Motor neuron (in vitro differentiated cells): ENCODE data around the gene IL13RA1. TPM values are rescaled to one million over a fixed set of nuclear protein-coding genes. Genes with fewer than 3 reads are reported as not detected.

Experiments
- ATAC-seq, 8 experiments: fragments of 200-7000 bp; cut with Tn5 transposase; replicated peaks in 6 of 8; 2 replicates each; pipeline ENCODE4 v1.8.0; 2021; ENCODE audit warnings: mild to moderate bottlenecking in 8 of 8, moderate library complexity in 8 of 8
- H3K27ac ChIP-seq, 2 donors: fragments of 250-450 bp; sonication (Bioruptor Pico); 2 replicates each; pipeline ENCODE4 v1.9.0; 2021; ENCODE audit warnings: antibody characterized with exemption in 2 of 2, mild to moderate bottlenecking in 2 of 2, moderate library complexity in 1 of 2
- H3K4me1 ChIP-seq, 2 donors: fragments of 250-450 bp; sonication (Bioruptor Pico); replicated peaks in 1 of 2; 2 replicates each; pipeline ENCODE4 v1.6.1; 2021; ENCODE audit warnings: antibody characterized with exemption in 2 of 2, mild to moderate bottlenecking in 2 of 2, moderate library complexity in 1 of 2
- H3K4me3 ChIP-seq, 5 donors: fragments of 250-450 bp; sonication (Bioruptor Pico); 2 replicates each; pipeline ENCODE4 v1.9.0; 2021; ENCODE audit warnings: antibody characterized with exemption in 5 of 5, mild to moderate bottlenecking in 5 of 5, moderate library complexity in 4 of 5
- WGBS, 10 experiments: fragments of 450-650 bp; shearing (Covaris generic); methylation state at CpG; one replicate each; pipeline ENCODE4 v1.0.0; 2022; 5-methylcytosine and 5-hydroxymethylcytosine counted together
- in situ Hi-C, 9 experiments: fragments of 400-800 bp; cut with MboI; loops; one replicate each; pipeline ENCODE4 v1.15.0; 2021; ENCODE audit warnings: low sequenced_read_pairs in 9 of 9, low pct_unique_long_range_greater_than_20kb in 2 of 9; ENCODE audit not compliant: unreplicated experiment in 9 of 9
- total RNA-seq, 8 experiments: library from RNA; unstranded; fragments of 300-600 nt; gene quantifications; 2 replicates each; pipeline versions ENCODE4 v1.2.3 to v1.2.4, GENCODE V29; 2022

The IL13RA1 gene
- total RNA-seq, 8 experiments from 2014 or later, result 0.92 to 38.6 (median 9.4) TPM

DNA sequence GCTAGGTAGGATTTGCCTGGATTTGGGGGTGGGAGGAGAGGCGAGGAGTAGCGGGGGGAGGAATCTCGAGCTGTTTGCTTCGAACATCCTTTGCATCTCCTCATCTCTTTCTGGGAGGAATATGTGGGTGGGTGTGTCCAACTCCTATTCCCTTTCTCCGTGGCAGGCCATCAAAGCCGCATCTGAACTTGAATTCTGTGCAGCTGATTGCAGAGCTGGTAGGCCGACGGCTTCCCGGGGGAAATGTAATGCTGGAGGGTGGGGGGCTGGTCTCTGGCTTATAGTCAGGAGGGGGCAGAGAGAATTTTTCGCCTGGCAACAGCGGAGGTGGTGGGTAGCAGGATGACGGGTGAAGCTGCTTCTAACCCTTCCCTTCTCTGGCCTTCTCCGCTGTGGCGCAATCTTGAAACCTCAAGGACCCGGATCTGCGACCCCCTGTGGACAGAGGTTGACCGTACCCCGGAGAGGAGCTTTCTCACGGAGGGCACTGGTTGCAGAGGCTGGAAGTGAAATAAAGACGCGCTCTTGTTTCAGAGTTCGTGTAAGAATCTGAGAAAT lies 96.8 kb downstream of the IL13RA1 start:
- in situ Hi-C loops, result loop anchor here in 1 of 9 experiments (25.0 kb wide), 1 partner anchor 187 kb away; no protein-coding TSS in a partner anchor
- H3K4me3 ChIP-seq, result peak overlapping the region; percentile 46 to 67 (median 51)
- ATAC-seq, result peak; percentile 31 to 64 (median 45)
- WGBS, 10 experiments, result 0 to 47% methylated on average over 2 to 3 of the region's 22 CpGs; no CpG with 5 or more reads in 8 of the 10 experiments
- peaks cover 0 to 7% of the 10 kb centered on the region in 2 donors for H3K4me1 ChIP-seq
- peak overlapping the region; percentile 48 to 88 for H3K27ac ChIP-seq

GRCh38 chrX:118825227-118825626 lies 97.8 kb downstream of the IL13RA1 start:
- Histone ChIP-seq H3K4me1 (peaks cover 0 to 7% of the 10 kb centered on the region in 2 donors), H3K4me3 (no peak overlapping the region), H3K27ac (no peak overlapping the region)
- ATAC-seq, result no peak
- WGBS, 10 experiments, result 36% methylated on average over 7 of the region's 16 CpGs; no CpG with 5 or more reads in 9 of the 10 experiments
- in situ Hi-C loops, result loop anchor here in 1 of 9 experiments (25.0 kb wide), 1 partner anchor 187 kb away; no protein-coding TSS in a partner anchor

DNA sequence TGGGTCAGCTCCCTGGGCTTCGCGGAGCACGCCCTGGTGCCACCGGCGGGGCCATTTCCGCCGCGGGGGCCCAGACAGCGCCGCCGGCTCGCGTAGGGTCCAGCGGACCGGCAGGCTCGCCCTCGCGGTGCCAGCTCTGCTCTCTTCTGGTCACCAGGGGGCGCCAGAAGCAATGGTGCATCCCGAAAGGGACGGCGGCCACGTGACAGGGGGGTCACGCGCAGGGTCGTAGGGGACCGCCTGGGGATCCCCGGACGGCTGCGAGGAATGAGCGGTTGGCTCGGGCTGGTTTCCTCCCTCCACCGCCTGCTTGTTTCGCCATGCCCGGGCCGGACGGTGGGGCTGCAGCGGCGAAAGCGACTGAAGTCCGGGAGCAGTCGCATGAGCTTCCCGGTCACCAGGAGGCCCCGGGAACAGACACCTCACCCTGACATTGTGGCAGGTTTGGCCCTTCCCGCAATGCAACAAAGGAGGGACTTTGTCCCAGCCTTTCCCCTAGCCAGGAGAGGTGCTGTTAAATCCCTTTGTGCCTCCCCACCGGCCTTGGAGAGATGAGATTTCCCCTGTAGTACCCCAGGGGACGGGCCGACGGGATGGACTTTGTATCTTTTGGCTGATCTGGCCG lies 112.0 kb downstream of the IL13RA1 start:
- Histone ChIP-seq H3K4me1 (no peaks in the 10 kb centered on the region), H3K4me3 (peak overlapping the region; percentile 8 to 26 (median 17)), H3K27ac (no peak overlapping the region)
- in situ Hi-C loops, result loop anchor here in 1 of 9 experiments (25.0 kb wide), 1 partner anchor 173 kb away; no protein-coding TSS in a partner anchor
- 51% methylated on average over 6 of the region's 50 CpGs; no CpG with 5 or more reads in 9 of the 10 experiments for WGBS, 10 experiments
- ATAC-seq, result peak; percentile 59 to 96 (median 86)

Other genes starting within 250 kb of the IL13RA1 start
- 10 to 100 TPM; 13.6 to 58.2 (median 22.5) TPM for gene DOCK11, start 231.8 kb upstream of the IL13RA1 start, total RNA-seq
- 10 to 100 TPM in 5 of 8 experiments, under 1 TPM in 1, not detected in 2; 0.10 to 36.1 (median 31.2) TPM for gene ZCCHC12, start 96.2 kb downstream of the IL13RA1 start, total RNA-seq
- 1 to 10 TPM in 4 of 8 experiments, under 1 TPM in 3, not detected in 1; 0.22 to 4.8 (median 1.4) TPM for gene LONRF3, start 247.0 kb downstream of the IL13RA1 start, total RNA-seq